Activated CD4-positive, alpha-beta memory T cell treated with anti-CD3 and anti-CD28 coated beads, Interleukin-2, amount 10 ng/mL, durations not matched to agents 7 days and 5 days (primary cell): ENCODE measurements around the gene FOXI1. TPM values are rescaled to one million over a fixed set of nuclear protein-coding genes. Genes with fewer than 3 reads are reported as not detected.

Experiments
- CTCF ChIA-PET: fragments of 350-600 bp; sonication (Branson Sonifier 250); formaldehyde crosslinking; loops from one replicate; lab custom pipeline; 2021; ENCODE audit warnings: antibody characterized with exemption, inconsistent platforms; lab: Charles Lee
- POLR2A ChIA-PET: fragments of 350-600 bp; sonication (Branson Sonifier 250); formaldehyde crosslinking; loops from one replicate; lab custom pipeline; 2021; ENCODE audit warnings: antibody characterized with exemption; lab: Charles Lee
- DNase-seq: peaks from one replicate; pipeline ENCODE4 v3.0.0-alpha.2; 2020
- H3K27ac Mint-ChIP-seq: one replicate; pipeline ENCODE4 v1.8.0; 2021; ENCODE audit warnings: mild to moderate bottlenecking, mixed read lengths
- H3K27me3 Mint-ChIP-seq: one replicate; pipeline ENCODE4 v1.8.0; 2021; ENCODE audit warnings: mixed read lengths
- H3K36me3 Mint-ChIP-seq: one replicate; pipeline ENCODE4 v1.8.0; 2021; ENCODE audit warnings: low read depth, mixed read lengths
- H3K4me1 Mint-ChIP-seq: one replicate; pipeline ENCODE4 v1.8.0; 2021; ENCODE audit warnings: mixed read lengths
- H3K4me3 Mint-ChIP-seq: one replicate; pipeline ENCODE4 v1.8.0; 2021; ENCODE audit warnings: mild to moderate bottlenecking, mixed read lengths
- H3K9me3 Mint-ChIP-seq: one replicate; pipeline ENCODE4 v1.8.0; 2021; ENCODE audit warnings: mixed read lengths
- total RNA-seq, 2 experiments: library from RNA; stranded (reverse); gene quantifications; one replicate each; pipeline ENCODE4 v1.2.3, GENCODE V29; 2021

The FOXI1 gene
- total RNA-seq, 2 experiments from 2014 or later = not detected

- peak; percentile 71 for DNase-seq
- CTCF ChIA-PET = interaction anchor here (0.7 to 4.2 kb wide), 9 partner anchors 10 to 318 kb away, joined by 3 to 32 read pairs (median 3); no protein-coding TSS in a partner anchor
- Mint-ChIP-seq H3K4me3 (no peak overlapping the region), H3K4me1 (no peaks in the 10 kb centered on the region), H3K9me3 (no peaks in the 10 kb centered on the region), H3K27ac (no peak overlapping the region), H3K27me3 (peaks cover 11% of the 10 kb centered on the region), H3K36me3 (no peaks in the 10 kb centered on the region)
- POLR2A ChIA-PET = no interaction called here
Measured at GRCh38 chr5:170100066-170100943, 5.4 kb upstream of the FOXI1 start.

- CTCF ChIA-PET = interaction anchor here (4.2 kb wide), 1 partner anchor 81 kb away, joined by 32 read pairs; no protein-coding TSS in a partner anchor
- Mint-ChIP-seq H3K27ac (no peak overlapping the region), H3K4me1 (no peaks in the 10 kb centered on the region), H3K9me3 (no peaks in the 10 kb centered on the region), H3K27me3 (peaks cover 10% of the 10 kb centered on the region), H3K4me3 (no peak overlapping the region), H3K36me3 (no peaks in the 10 kb centered on the region)
- no peak for DNase-seq
- POLR2A ChIA-PET = no interaction called here
Measured at GRCh38 chr5:170103447-170103846, 2.2 kb upstream of the FOXI1 start.

GRCh38 chr5:170104299-170104698, 1.4 kb upstream of the FOXI1 start:
- Mint-ChIP-seq H3K27me3 (peaks cover 6% of the 10 kb centered on the region), H3K36me3 (no peaks in the 10 kb centered on the region), H3K9me3 (no peaks in the 10 kb centered on the region), H3K4me3 (no peak overlapping the region), H3K27ac (no peak overlapping the region), H3K4me1 (no peaks in the 10 kb centered on the region)
- no peak for DNase-seq
- CTCF ChIA-PET = no interaction called here
- POLR2A ChIA-PET = no interaction called here

- Mint-ChIP-seq H3K27ac (no peak overlapping the region), H3K9me3 (no peaks in the 10 kb centered on the region), H3K36me3 (no peaks in the 10 kb centered on the region), H3K4me3 (no peak overlapping the region), H3K27me3 (peaks cover 6% of the 10 kb centered on the region), H3K4me1 (no peaks in the 10 kb centered on the region)
- ChIA-PET CTCF (no interaction called here), POLR2A (no interaction called here)
- DNase-seq = no peak
Measured at GRCh38 chr5:170104710-170105109, 987 bp upstream of the FOXI1 start.

- no peak for DNase-seq
- Mint-ChIP-seq H3K4me3 (no peak overlapping the region), H3K27me3 (peaks cover 6% of the 10 kb centered on the region), H3K36me3 (no peaks in the 10 kb centered on the region), H3K9me3 (no peaks in the 10 kb centered on the region), H3K27ac (no peak overlapping the region), H3K4me1 (no peaks in the 10 kb centered on the region)
- CTCF ChIA-PET = interaction anchor here (1.1 kb wide), 1 partner anchor 36 kb away, joined by 4 read pairs; no protein-coding TSS in a partner anchor
- POLR2A ChIA-PET = no interaction called here
Measured at GRCh38 chr5:170107674-170108073, 2.0 kb downstream of the FOXI1 start.

GRCh38 chr5:170108266-170108785, 2.6 kb downstream of the FOXI1 start:
- CTCF ChIA-PET = no interaction called here
- H3K36me3 Mint-ChIP-seq = no peaks in the 10 kb centered on the region
- H3K27ac Mint-ChIP-seq = no peak overlapping the region
- H3K4me3 Mint-ChIP-seq = no peak overlapping the region
- peaks cover 8% of the 10 kb centered on the region for H3K27me3 Mint-ChIP-seq
- DNase-seq = peak; percentile 6
- H3K9me3 Mint-ChIP-seq = no peaks in the 10 kb centered on the region
- no peaks in the 10 kb centered on the region for H3K4me1 Mint-ChIP-seq
- POLR2A ChIA-PET = no interaction called here

GRCh38 chr5:170109059-170110031, 3.6 kb downstream of the FOXI1 start:
- Mint-ChIP-seq H3K27ac (no peak overlapping the region), H3K4me3 (no peak overlapping the region), H3K4me1 (no peaks in the 10 kb centered on the region), H3K36me3 (no peaks in the 10 kb centered on the region), H3K27me3 (peaks cover 7% of the 10 kb centered on the region), H3K9me3 (no peaks in the 10 kb centered on the region)
- POLR2A ChIA-PET = no interaction called here
- DNase-seq = no peak
- CTCF ChIA-PET = interaction anchor here (0.7 kb wide), 1 partner anchor 39 kb away, joined by 3 read pairs; no protein-coding TSS in a partner anchor

GRCh38 chr5:170110403-170111087, 4.8 kb downstream of the FOXI1 start:
- ChIA-PET CTCF (interaction anchor here (0.7 to 1.2 kb wide), 2 partner anchors 9 to 40 kb away, joined by 3 read pairs; no protein-coding TSS in a partner anchor), POLR2A (no interaction called here)
- Mint-ChIP-seq H3K9me3 (no peaks in the 10 kb centered on the region), H3K36me3 (no peaks in the 10 kb centered on the region), H3K27me3 (peaks cover 12% of the 10 kb centered on the region), H3K4me1 (no peaks in the 10 kb centered on the region), H3K27ac (no peak overlapping the region), H3K4me3 (no peak overlapping the region)
- no peak for DNase-seq

- no peaks in the 10 kb centered on the region for H3K36me3 Mint-ChIP-seq
- H3K4me1 Mint-ChIP-seq = no peaks in the 10 kb centered on the region
- ChIA-PET CTCF (interaction anchor here (1.2 kb wide), 1 partner anchor 10 kb away, joined by 3 read pairs; no protein-coding TSS in a partner anchor), POLR2A (no interaction called here)
- H3K9me3 Mint-ChIP-seq = no peaks in the 10 kb centered on the region
- H3K4me3 Mint-ChIP-seq = no peak overlapping the region
- H3K27me3 Mint-ChIP-seq = peaks cover 11% of the 10 kb centered on the region
- DNase-seq = no peak
- no peak overlapping the region for H3K27ac Mint-ChIP-seq
Measured at GRCh38 chr5:170111088-170111785, 5.5 kb downstream of the FOXI1 start.

- DNase-seq = no peak
- no peak overlapping the region for H3K27ac Mint-ChIP-seq
- ChIA-PET POLR2A (no interaction called here), CTCF (interaction anchor here (0.9 kb wide), 1 partner anchor 12 kb away, joined by 3 read pairs; no protein-coding TSS in a partner anchor)
- H3K9me3 Mint-ChIP-seq = no peaks in the 10 kb centered on the region
- no peaks in the 10 kb centered on the region for H3K36me3 Mint-ChIP-seq
- H3K4me3 Mint-ChIP-seq = no peak overlapping the region
- peaks cover 10% of the 10 kb centered on the region for H3K27me3 Mint-ChIP-seq
- H3K4me1 Mint-ChIP-seq = no peaks in the 10 kb centered on the region
Measured at GRCh38 chr5:170112876-170113521, 7.3 kb downstream of the FOXI1 start.

GRCh38 chr5:170113522-170113900, 7.8 kb downstream of the FOXI1 start:
- POLR2A ChIA-PET = no interaction called here

More at GRCh38 chr5:170113522-170113900, 7.8 kb downstream of the FOXI1 start:
- Mint-ChIP-seq H3K9me3 (no peaks in the 10 kb centered on the region), H3K27me3 (peaks cover 12% of the 10 kb centered on the region), H3K27ac (no peak overlapping the region), H3K4me3 (no peak overlapping the region), H3K4me1 (no peaks in the 10 kb centered on the region), H3K36me3 (no peaks in the 10 kb centered on the region)
- DNase-seq = no peak
- CTCF ChIA-PET = interaction anchor here (0.9 kb wide), 1 partner anchor 13 kb away, joined by 3 read pairs; no protein-coding TSS in a partner anchor
